ENCODE measurements around the gene CYTH3. TPM values are rescaled to one million over a fixed set of nuclear protein-coding genes. Genes with fewer than 3 reads are reported as not detected.
A peak's percentile ranks its signal among the peaks of the same experiment; 100 is the strongest.

The CYTH3 gene
- total and polyA plus RNA-seq, 2 experiments from 2014 or later, result 34.2 to 47.1 TPM

DNA sequence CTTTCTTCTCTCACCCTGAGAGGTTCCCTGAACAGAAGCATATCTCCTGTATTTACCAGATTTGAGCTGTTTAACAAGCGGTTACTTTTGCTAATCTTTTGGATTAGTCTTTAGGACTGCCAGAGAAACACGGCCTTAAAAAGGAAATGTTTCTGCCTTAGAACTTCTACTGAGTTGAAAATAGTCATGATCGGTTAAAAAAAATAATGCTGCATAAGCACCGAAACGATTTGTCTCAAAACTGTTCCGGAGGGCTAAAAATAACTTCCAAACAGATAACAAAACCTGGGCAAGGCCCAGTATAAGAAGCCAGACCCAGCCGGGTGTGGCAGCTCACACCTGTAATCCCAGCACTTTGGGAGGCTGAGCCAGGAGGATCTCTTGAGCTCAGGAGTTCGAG lies 43.3 kb upstream of the CYTH3 start:
- Histone ChIP-seq H3K4me2 (ENCODE audit: unreplicated experiment) (no peak overlapping the region), H3K4me3 (no peak overlapping the region), H3K79me2 (ENCODE audit: insufficient read depth) (no peaks in the 10 kb centered on the region), H3K9ac (no peak overlapping the region), H3F3A (ENCODE audit: insufficient read depth) (peaks cover 4% of the 10 kb centered on the region; the same call in 1 of the 2 replicates), H3K27me3 (replicated peaks; ENCODE audit: insufficient read depth) (no peaks in the 10 kb centered on the region), H4K20me1 (ENCODE audit: insufficient read depth) (no peaks in the 10 kb centered on the region), H3K36me3 (ENCODE audit: low read depth) (no peaks in the 10 kb centered on the region), H3K9me3 (ENCODE audit: low read depth) (no peaks in the 10 kb centered on the region), H2AFZ (no peak overlapping the region), H3K9me2 (ENCODE audit: insufficient read depth) (no peaks in the 10 kb centered on the region), H3K4me1 (ENCODE audit: insufficient read depth) (peaks cover 13% of the 10 kb centered on the region), H3K27ac (no peak overlapping the region)
- no peak for DNase-seq
- in situ Hi-C loops (cut with MboI), result no loop called here
- 73 to 74% methylated on average over 8 of the region's 8 CpGs for WGBS, 2 experiments (ENCODE audit: low coverage in 1 of 2, low lambda C conversion rate in 2 of 2, missing lambda C conversion rate in 2 of 2)
- TF ChIP-seq EZH2phosphoT487 (IDR thresholded peaks at IDR 0.05; ENCODE audit: insufficient read depth, low read depth), result no peak
- no peak for TF ChIP-seq EZH2 (IDR thresholded peaks at IDR 0.05; ENCODE audit: insufficient read depth, poor library complexity, severe bottlenecking)

- no peaks in the 10 kb centered on the region for H3K27me3 ChIP-seq (replicated peaks; ENCODE audit: insufficient read depth)
- in situ Hi-C loops (cut with MboI), result no loop called here
- WGBS, 2 experiments (ENCODE audit: low coverage in 1 of 2, low lambda C conversion rate in 2 of 2, missing lambda C conversion rate in 2 of 2), result 53 to 56% methylated on average over 10 of the region's 10 CpGs
- H3K4me3 ChIP-seq, result no peak overlapping the region
- no peaks in the 10 kb centered on the region for H3K9me3 ChIP-seq (ENCODE audit: low read depth)
- no peak overlapping the region for H3K27ac ChIP-seq
- DNase-seq, result no peak
- H4K20me1 ChIP-seq (ENCODE audit: insufficient read depth), result no peaks in the 10 kb centered on the region
- no peak overlapping the region for H3K4me2 ChIP-seq (ENCODE audit: unreplicated experiment)
- no peaks in the 10 kb centered on the region for H3K9me2 ChIP-seq (ENCODE audit: insufficient read depth)
- H2AFZ ChIP-seq, result no peak overlapping the region
- TF ChIP-seq EZH2phosphoT487 (IDR thresholded peaks at IDR 0.05; ENCODE audit: insufficient read depth, low read depth) (no peak), EZH2 (IDR thresholded peaks at IDR 0.05; ENCODE audit: insufficient read depth, poor library complexity, severe bottlenecking) (no peak)
- H3K4me1 ChIP-seq (ENCODE audit: insufficient read depth), result peaks cover 13% of the 10 kb centered on the region
- H3K36me3 ChIP-seq (ENCODE audit: low read depth), result no peaks in the 10 kb centered on the region
- no peaks in the 10 kb centered on the region for H3F3A ChIP-seq (ENCODE audit: insufficient read depth)
- H3K9ac ChIP-seq, result no peak overlapping the region
- no peaks in the 10 kb centered on the region for H3K79me2 ChIP-seq (ENCODE audit: insufficient read depth)
Measured at GRCh38 chr7:6310271-6310993, 38.0 kb upstream of the CYTH3 start.

- H3K9me3 ChIP-seq (ENCODE audit: low read depth), result no peaks in the 10 kb centered on the region
- H4K20me1 ChIP-seq (ENCODE audit: insufficient read depth), result no peaks in the 10 kb centered on the region
- no peaks in the 10 kb centered on the region for H3K27me3 ChIP-seq (replicated peaks; ENCODE audit: insufficient read depth)
- WGBS, 2 experiments (ENCODE audit: low coverage in 1 of 2, low lambda C conversion rate in 2 of 2, missing lambda C conversion rate in 2 of 2), result 89 to 90% methylated on average over 5 of the region's 5 CpGs
- no peak for DNase-seq
- H3K4me1 ChIP-seq (ENCODE audit: insufficient read depth), result peaks cover 20% of the 10 kb centered on the region
- H3F3A ChIP-seq (ENCODE audit: insufficient read depth), result no peaks in the 10 kb centered on the region
- no peak for TF ChIP-seq EZH2 (IDR thresholded peaks at IDR 0.05; ENCODE audit: insufficient read depth, poor library complexity, severe bottlenecking)
- TF ChIP-seq EZH2phosphoT487 (IDR thresholded peaks at IDR 0.05; ENCODE audit: insufficient read depth, low read depth), result no peak
- no peaks in the 10 kb centered on the region for H3K9me2 ChIP-seq (ENCODE audit: insufficient read depth)
- H2AFZ ChIP-seq, result no peak overlapping the region
- H3K9ac ChIP-seq, result no peak overlapping the region
- no peak overlapping the region for H3K4me3 ChIP-seq
- in situ Hi-C loops (cut with MboI), result no loop called here
- no peaks in the 10 kb centered on the region for H3K79me2 ChIP-seq (ENCODE audit: insufficient read depth)
- no peak overlapping the region for H3K4me2 ChIP-seq (ENCODE audit: unreplicated experiment)
- no peaks in the 10 kb centered on the region for H3K36me3 ChIP-seq (ENCODE audit: low read depth)
- H3K27ac ChIP-seq, result no peak overlapping the region
Measured at GRCh38 chr7:6307762-6308161, 35.3 kb upstream of the CYTH3 start.

GRCh38 chr7:6306471-6306870 lies 34.0 kb upstream of the CYTH3 start:
- Histone ChIP-seq H3K4me1 (ENCODE audit: insufficient read depth) (peaks cover 23% of the 10 kb centered on the region), H3K9me3 (ENCODE audit: low read depth) (no peaks in the 10 kb centered on the region), H3K4me2 (ENCODE audit: unreplicated experiment) (peak overlapping the region; percentile 30), H3K79me2 (ENCODE audit: insufficient read depth) (no peaks in the 10 kb centered on the region), H3F3A (ENCODE audit: insufficient read depth) (no peaks in the 10 kb centered on the region), H3K9ac (no peak overlapping the region), H3K27ac (no peak overlapping the region), H4K20me1 (ENCODE audit: insufficient read depth) (no peaks in the 10 kb centered on the region), H2AFZ (no peak overlapping the region), H3K4me3 (no peak overlapping the region), H3K36me3 (ENCODE audit: low read depth) (no peaks in the 10 kb centered on the region), H3K27me3 (replicated peaks; ENCODE audit: insufficient read depth) (no peaks in the 10 kb centered on the region), H3K9me2 (ENCODE audit: insufficient read depth) (no peaks in the 10 kb centered on the region)
- peak; percentile 75 for DNase-seq
- in situ Hi-C loops (cut with MboI), result no loop called here
- no peak for TF ChIP-seq EZH2phosphoT487 (IDR thresholded peaks at IDR 0.05; ENCODE audit: insufficient read depth, low read depth)
- TF ChIP-seq EZH2 (IDR thresholded peaks at IDR 0.05; ENCODE audit: insufficient read depth, poor library complexity, severe bottlenecking), result no peak
- WGBS, 2 experiments (ENCODE audit: low coverage in 1 of 2, low lambda C conversion rate in 2 of 2, missing lambda C conversion rate in 2 of 2), result 41 to 50% methylated on average over 3 of the region's 3 CpGs

Data from GM23248 (cell line).